GM23248 (cell line): ENCODE data around the gene ABHD17A. TPM values are rescaled to one million over a fixed set of nuclear protein-coding genes. Genes with fewer than 3 reads are reported as not detected.

Source experiments
- DNase-seq: peaks from one replicate; pipeline ENCODE4 v3.0.0-alpha.2; 2015
- H2AFZ ChIP-seq: fragments of 200-600 bp; sonication (generic); 2 replicates; pipeline ENCODE4 v1.6.1; 2016; ENCODE audit warnings: antibody characterized with exemption
- H3F3A ChIP-seq: fragments of 200-600 bp; sonication (generic); 2 replicates; pipeline ENCODE4 v1.6.1; 2016; ENCODE audit warnings: mild to moderate bottlenecking, antibody characterized with exemption, mixed run types; ENCODE audit not compliant: insufficient read depth
- H3K27ac ChIP-seq: fragments of 200-600 bp; sonication (generic); 2 replicates; pipeline ENCODE4 v1.5.1; 2016; ENCODE audit warnings: mild to moderate bottlenecking
- H3K27me3 ChIP-seq: fragments of 200-600 bp; sonication (generic); replicated peaks from 2 replicates; pipeline ENCODE4 v1.6.1; 2016; ENCODE audit warnings: mild to moderate bottlenecking; ENCODE audit not compliant: insufficient read depth
- H3K36me3 ChIP-seq: fragments of 200-600 bp; sonication (generic); 2 replicates; pipeline ENCODE4 v1.6.1; 2016; ENCODE audit warnings: low read depth, mild to moderate bottlenecking
- H3K4me1 ChIP-seq: fragments of 200-600 bp; sonication (generic); 2 replicates; pipeline ENCODE4 v1.6.1; 2016; ENCODE audit warnings: mild to moderate bottlenecking; ENCODE audit not compliant: insufficient read depth
- H3K4me2 ChIP-seq: fragments of 200-600 bp; sonication (generic); one replicate; pipeline ENCODE4 v1.6.1; 2016; ENCODE audit warnings: mild to moderate bottlenecking; ENCODE audit not compliant: unreplicated experiment
- H3K4me3 ChIP-seq: fragments of 200-600 bp; sonication (generic); 2 replicates; pipeline ENCODE4 v1.5.1; 2016; ENCODE audit warnings: mild to moderate bottlenecking
- H3K79me2 ChIP-seq: fragments of 200-600 bp; sonication (generic); 2 replicates; pipeline ENCODE4 v1.6.1; 2016; ENCODE audit warnings: mild to moderate bottlenecking; ENCODE audit not compliant: insufficient read depth
- H3K9ac ChIP-seq: fragments of 200-600 bp; sonication (generic); 2 replicates; pipeline ENCODE4 v1.6.1; 2016; ENCODE audit warnings: mild to moderate bottlenecking
- H3K9me2 ChIP-seq: fragments of 200-600 bp; sonication (generic); 2 replicates; pipeline ENCODE4 v1.6.1; 2016; ENCODE audit warnings: mixed run types, mild to moderate bottlenecking, moderate library complexity; ENCODE audit not compliant: insufficient read depth
- H3K9me3 ChIP-seq: fragments of 200-600 bp; sonication (generic); one replicate; pipeline ENCODE4 v1.6.1; 2017; ENCODE audit warnings: low read depth
- H4K20me1 ChIP-seq: fragments of 200-600 bp; sonication (generic); 2 replicates; pipeline ENCODE4 v1.6.0; 2016; ENCODE audit not compliant: insufficient read depth
- EZH2 ChIP-seq: fragments of 200-600 bp; sonication (generic); IDR thresholded peaks from 2 replicates; pipeline ENCODE4 v1.6.1; 2018; ENCODE audit warnings: antibody characterized with exemption, mild to moderate bottlenecking; ENCODE audit not compliant: insufficient read depth, poor library complexity, severe bottlenecking
- EZH2phosphoT487 ChIP-seq: fragments of 200-600 bp; sonication (generic); IDR thresholded peaks from 2 replicates; pipeline ENCODE4 v1.6.1; 2018; ENCODE audit warnings: antibody characterized with exemption, moderate library complexity, mild to moderate bottlenecking, low read depth; ENCODE audit not compliant: insufficient read depth
- WGBS, 2 experiments: methylation state at CpG; one replicate each; pipeline ENCODE4 v1.1.6; 2015 to 2017; ENCODE audit warnings: low lambda C conversion rate in 2 of 2, low coverage in 1 of 2; ENCODE audit errors: missing lambda C conversion rate in 2 of 2; 5-methylcytosine and 5-hydroxymethylcytosine counted together
- in situ Hi-C: fragments of 300-500 bp; cut with MboI; formaldehyde crosslinking; loops from 2 replicates; pipeline ENCODE4 v1.15.0; 2020
- polyA plus RNA-seq: library from polyadenylated mRNA; unstranded; fragments of >200 nt; fragmentation: Nextera tagmentation; extraction: Ambion mirVana; gene quantifications from 2 replicates; pipeline ENCODE4 v1.2.1, GENCODE V29; 2016
- total RNA-seq: library from RNA; depleted of rRNA; stranded (reverse); fragments of >200 nt; shearing (Covaris generic); gene quantifications from 2 replicates; pipeline ENCODE4 v1.2.3, GENCODE V29; 2014

The ABHD17A gene
- total and polyA plus RNA-seq, 2 experiments from 2014 or later: 37.6 to 157 TPM

DNA sequence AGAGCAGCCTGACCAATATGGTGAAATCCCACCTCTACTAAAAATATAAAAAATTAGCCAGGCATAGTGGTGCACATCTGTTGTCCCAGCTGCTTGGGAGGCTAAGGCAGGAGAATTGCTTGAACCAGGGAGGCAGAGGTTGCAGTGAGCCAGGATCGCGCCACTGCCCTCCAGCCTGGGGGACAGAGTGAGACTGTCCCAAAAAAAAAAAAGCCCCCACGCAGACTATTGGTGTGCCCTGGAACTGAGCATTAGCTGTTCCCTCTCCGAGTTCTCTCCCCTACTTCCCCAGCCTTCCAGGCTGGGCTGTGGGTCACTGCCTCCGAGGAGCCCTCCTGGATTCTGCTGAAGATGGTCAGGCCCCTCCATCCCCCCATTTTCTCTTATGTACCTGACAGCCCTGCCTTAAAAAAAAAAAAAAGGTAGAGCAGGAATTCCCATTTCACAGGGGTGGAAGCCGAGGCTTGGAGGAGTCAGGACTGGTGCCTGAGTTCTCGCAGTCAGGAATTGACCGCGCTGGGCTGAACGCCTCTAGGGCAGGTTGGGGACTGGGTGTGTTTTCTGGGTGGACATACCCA is 21.8 kb upstream of the ABHD17A start:
- no peak overlapping the region for H3K27ac ChIP-seq
- H3K4me3 ChIP-seq: no peak overlapping the region
- TF ChIP-seq EZH2phosphoT487 (no peak), EZH2 (no peak)
- no peaks in the 10 kb centered on the region for H3K9me2 ChIP-seq
- WGBS, 2 experiments: 93 to 96% methylated on average over 10 of the region's 10 CpGs
- H3K9me3 ChIP-seq: no peaks in the 10 kb centered on the region
- H4K20me1 ChIP-seq: no peaks in the 10 kb centered on the region
- H3K36me3 ChIP-seq: no peaks in the 10 kb centered on the region
- H3K4me2 ChIP-seq: no peak overlapping the region
- peaks cover 6% of the 10 kb centered on the region; the same call in 1 of the 2 replicates for H3K4me1 ChIP-seq
- H2AFZ ChIP-seq: no peak overlapping the region
- no peaks in the 10 kb centered on the region for H3K27me3 ChIP-seq
- peaks cover 64% of the 10 kb centered on the region for H3K79me2 ChIP-seq
- 0 out of 2 replicates have a peak, but pooled peaks cover 10% of the 10 kb centered on the region for H3F3A ChIP-seq
- DNase-seq: no peak
- H3K9ac ChIP-seq: no peak overlapping the region
- in situ Hi-C loops: no loop called here

DNA sequence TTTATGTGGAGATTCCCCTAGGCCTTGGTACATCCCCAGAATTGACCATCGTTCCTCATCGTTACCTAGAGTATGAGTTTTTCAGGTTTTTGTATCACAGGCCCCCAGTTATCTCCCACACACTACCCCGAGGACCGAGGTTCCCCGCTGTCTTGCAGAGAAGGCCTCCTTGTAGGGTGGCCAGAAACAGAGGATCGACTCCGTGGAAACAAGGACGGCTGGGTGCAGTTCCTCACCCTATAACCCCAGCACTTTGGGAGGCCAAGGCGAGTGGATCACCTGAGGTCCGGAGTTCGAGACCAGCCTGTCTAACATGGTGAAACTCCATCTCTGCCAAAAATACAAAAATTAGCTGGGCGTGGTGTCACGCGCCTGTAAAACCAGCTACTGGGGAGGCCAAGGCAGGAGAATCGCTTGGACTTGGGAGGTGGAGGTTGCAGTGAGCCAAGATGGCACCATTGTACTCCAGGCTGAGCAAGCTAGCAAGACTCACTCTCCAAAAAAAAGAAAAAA is 20.6 kb upstream of the ABHD17A start:
- Histone ChIP-seq H3F3A (0 out of 2 replicates have a peak, but pooled peaks cover 10% of the 10 kb centered on the region), H3K4me3 (peak overlapping the region; percentile 86), H3K79me2 (peaks cover 54% of the 10 kb centered on the region), H2AFZ (peak overlapping the region; percentile 75), H3K9me3 (no peaks in the 10 kb centered on the region), H3K27ac (peak overlapping the region; percentile 63), H3K36me3 (no peaks in the 10 kb centered on the region), H4K20me1 (no peaks in the 10 kb centered on the region), H3K9ac (peak overlapping the region; percentile 85), H3K27me3 (no peaks in the 10 kb centered on the region), H3K9me2 (no peaks in the 10 kb centered on the region), H3K4me1 (peaks cover 6% of the 10 kb centered on the region; the same call in 1 of the 2 replicates), H3K4me2 (peak overlapping the region; percentile 89)
- no peak for DNase-seq
- TF ChIP-seq EZH2: no peak
- 80% methylated on average over 15 of the region's 15 CpGs for WGBS, 2 experiments
- in situ Hi-C loops: no loop called here

GRCh38 chr19:1905110-1905862 is 20.0 kb upstream of the ABHD17A start, which contains the start of the genes ADAT3 and SCAMP4:
TSS of gene ADAT3 (plus strand) at chr19:1905399. CDS start at chr19:1912048, 6,649 bp downstream.
TSS of gene SCAMP4 (plus strand) at chr19:1905399. CDS start at chr19:1915020, 9,621 bp downstream.
- in situ Hi-C loops: no loop called here

DNA sequence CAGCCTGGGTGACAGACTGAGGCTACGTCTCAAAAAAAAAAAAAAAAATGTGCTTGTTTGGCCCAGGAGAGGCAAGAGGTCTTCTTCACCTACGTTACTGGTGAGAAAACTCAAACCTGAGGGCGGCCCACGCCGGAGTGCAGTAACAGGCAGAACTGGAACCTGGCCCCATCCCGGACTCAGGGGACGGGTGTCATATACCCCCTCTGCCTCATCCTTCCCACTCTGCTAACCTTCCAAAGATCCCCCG is 19.5 kb upstream of the ABHD17A start:
- H3K27ac ChIP-seq: no peak overlapping the region
- H3K4me2 ChIP-seq: no peak overlapping the region
- 0 out of 2 replicates have a peak, but pooled peaks cover 10% of the 10 kb centered on the region for H3F3A ChIP-seq
- no peaks in the 10 kb centered on the region for H3K9me2 ChIP-seq
- no peaks in the 10 kb centered on the region for H3K27me3 ChIP-seq
- in situ Hi-C loops: no loop called here
- no peaks in the 10 kb centered on the region for H3K9me3 ChIP-seq
- H3K9ac ChIP-seq: 0 out of 2 replicates have a peak overlapping the region, but pooled peaks have one; percentile 38
- H4K20me1 ChIP-seq: no peaks in the 10 kb centered on the region
- no peaks in the 10 kb centered on the region for H3K36me3 ChIP-seq
- no peak for DNase-seq
- H3K4me1 ChIP-seq: peaks cover 1% of the 10 kb centered on the region; the same call in 1 of the 2 replicates
- peak overlapping the region; percentile 64 for H2AFZ ChIP-seq
- H3K79me2 ChIP-seq: peaks cover 43% of the 10 kb centered on the region
- H3K4me3 ChIP-seq: peak overlapping the region; percentile 47
- WGBS, 2 experiments: 37 to 42% methylated on average over 8 of the region's 8 CpGs
- no peak for TF ChIP-seq EZH2phosphoT487
- no peak for TF ChIP-seq EZH2

More at GRCh38 chr19:1905110-1905862, 20.0 kb upstream of the ABHD17A start, which contains the start of the genes ADAT3 and SCAMP4:
- Histone ChIP-seq H3F3A (0 out of 2 replicates have a peak, but pooled peaks cover 10% of the 10 kb centered on the region), H3K4me1 (peaks cover 6% of the 10 kb centered on the region; the same call in 1 of the 2 replicates), H3K9me3 (no peaks in the 10 kb centered on the region), H3K9me2 (no peaks in the 10 kb centered on the region), H3K27ac (peak within 1 kb of the TSS; percentile 63), H2AFZ (peak within 1 kb of the TSS; percentile 75), H3K9ac (peak within 1 kb of the TSS; percentile 85), H3K4me3 (peak within 1 kb of the TSS; percentile 86), H3K27me3 (no peaks in the 10 kb centered on the region), H3K79me2 (peaks cover 48% of the 10 kb centered on the region), H3K4me2 (peak within 1 kb of the TSS; percentile 89), H4K20me1 (no peaks in the 10 kb centered on the region), H3K36me3 (no peaks in the 10 kb centered on the region)
- peak; percentile 99 for DNase-seq
- WGBS, 2 experiments: 1% methylated on average over 49 to 80 of the region's 92 CpGs
- TF ChIP-seq EZH2phosphoT487 (no peak), EZH2 (no peak)
